ENCODE data around the gene FRMPD4. TPM values are rescaled to one million over a fixed set of nuclear protein-coding genes. Genes with fewer than 3 reads are reported as not detected.

The FRMPD4 gene
- total RNA-seq, 1 donor from 2014 or later: not detected

- no peak for ATAC-seq
Observed at GRCh38 chrX:12307961-12308360, 169.7 kb downstream of the FRMPD4 start.

GRCh38 chrX:12308420-12308819 lies 170.1 kb downstream of the FRMPD4 start:
- ATAC-seq: no peak

- ATAC-seq: no peak
Observed at GRCh38 chrX:12309040-12309743, 170.9 kb downstream of the FRMPD4 start.

DNA sequence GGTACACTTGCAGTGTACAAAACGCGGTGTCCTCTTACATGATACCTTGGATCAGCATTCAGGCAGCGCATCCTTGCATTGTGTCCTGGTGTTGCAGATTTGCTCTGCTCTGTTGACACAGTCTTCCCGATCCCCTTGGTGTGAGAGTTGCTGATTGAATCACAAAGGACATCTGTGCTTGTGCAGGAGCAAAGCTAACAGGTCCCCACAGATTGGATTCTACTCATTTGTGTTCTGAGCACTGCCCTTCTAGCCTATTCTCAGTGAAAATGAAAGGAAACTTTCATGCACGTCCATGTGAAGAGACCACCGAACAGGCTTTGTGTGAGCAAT lies 171.4 kb downstream of the FRMPD4 start:
- no peak for ATAC-seq

DNA sequence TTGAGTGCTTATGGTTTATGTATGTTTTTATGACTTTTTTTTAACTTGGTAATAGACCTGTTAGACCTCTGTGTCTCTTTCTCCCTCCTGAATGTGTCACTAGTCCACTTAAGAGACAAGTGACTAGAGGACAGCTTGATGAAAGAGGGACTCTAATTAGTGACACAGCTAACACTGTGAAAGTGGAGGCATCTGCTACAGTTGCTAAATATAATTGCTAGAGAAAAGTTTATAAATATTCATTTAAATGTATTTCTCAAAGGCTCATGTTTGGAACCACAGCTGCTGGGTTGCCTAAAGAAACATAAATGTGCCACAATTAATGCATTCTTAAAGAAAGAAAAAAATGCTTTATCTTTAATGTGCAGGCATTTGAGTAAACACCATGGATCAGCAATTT lies 176.4 kb downstream of the FRMPD4 start:
- no peak for ATAC-seq

GRCh38 chrX:12315526-12315925 lies 177.3 kb downstream of the FRMPD4 start:
- ATAC-seq: no peak

- ATAC-seq: no peak
Observed at GRCh38 chrX:12319003-12319519, 180.8 kb downstream of the FRMPD4 start.

- ATAC-seq: no peak
Observed at GRCh38 chrX:12319992-12320391, 181.7 kb downstream of the FRMPD4 start.

GRCh38 chrX:12322031-12322430 lies 183.8 kb downstream of the FRMPD4 start:
- ATAC-seq: no peak

- no peak for ATAC-seq
Observed at GRCh38 chrX:12325171-12325570, 186.9 kb downstream of the FRMPD4 start.

DNA sequence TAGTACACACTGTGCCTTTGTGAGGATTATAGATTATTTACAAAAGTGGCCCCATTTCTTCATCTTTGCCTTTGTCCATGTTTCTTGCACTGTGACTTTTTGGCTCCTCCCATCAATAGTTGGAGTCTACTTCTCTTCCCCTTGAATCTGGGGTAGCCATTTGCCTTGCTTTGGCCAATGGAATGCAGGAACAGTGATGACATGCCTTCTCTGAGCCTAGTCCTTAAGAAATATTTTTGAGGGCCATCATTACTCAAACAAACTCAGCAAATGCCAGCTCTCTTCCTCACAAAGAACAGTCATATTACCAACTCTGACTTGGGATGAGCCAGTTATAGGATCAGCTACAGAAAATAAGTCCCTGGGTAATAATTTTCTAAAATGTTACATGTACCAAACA lies 189.6 kb downstream of the FRMPD4 start:
- no peak for ATAC-seq

GRCh38 chrX:12329476-12329875 lies 191.2 kb downstream of the FRMPD4 start:
- no peak for ATAC-seq

DNA sequence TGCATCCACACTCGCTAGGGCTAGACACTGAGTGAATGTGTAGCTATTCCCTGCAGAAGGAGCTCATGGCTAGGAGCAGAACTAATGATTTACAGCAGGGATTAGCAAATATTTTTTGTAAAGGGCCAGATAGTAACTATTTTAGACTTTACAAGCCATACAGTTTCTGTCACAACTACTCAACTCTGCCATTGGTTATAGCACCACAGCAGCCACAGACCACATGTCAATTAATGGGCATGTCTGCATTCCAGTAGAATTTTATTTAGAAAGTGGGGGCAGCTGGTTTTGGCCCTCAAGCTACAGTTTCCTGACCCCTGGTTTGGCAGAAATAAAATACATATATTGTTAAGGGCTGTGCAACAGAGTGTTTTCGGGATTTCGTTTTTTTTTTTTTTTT lies 192.6 kb downstream of the FRMPD4 start:
- no peak for ATAC-seq

DNA sequence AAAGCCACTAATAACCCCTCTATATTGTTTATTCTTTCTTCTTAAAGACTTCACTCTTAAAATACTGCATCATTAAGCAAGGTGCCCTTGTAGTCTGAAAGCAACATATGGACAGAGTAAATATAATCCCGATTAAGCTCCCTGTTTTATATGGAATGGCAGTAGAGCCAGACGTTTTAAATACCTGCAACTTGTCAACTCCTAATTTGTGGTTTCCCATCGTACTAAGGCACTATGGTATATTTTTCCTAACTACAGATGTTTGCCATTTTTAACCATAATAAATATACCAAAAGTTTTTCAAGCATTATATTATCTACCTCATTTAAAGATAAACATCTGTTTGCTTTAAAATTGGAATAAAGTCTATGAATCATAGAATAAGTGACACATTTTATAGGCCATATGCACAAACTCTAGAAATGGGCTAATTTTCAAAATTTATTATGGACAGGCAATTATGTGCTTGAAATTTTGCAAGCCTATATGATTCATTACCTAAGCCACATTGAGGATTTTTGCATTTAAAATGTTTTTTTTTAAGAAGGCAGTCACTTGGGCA lies 194.6 kb downstream of the FRMPD4 start:
- ATAC-seq: no peak

DNA sequence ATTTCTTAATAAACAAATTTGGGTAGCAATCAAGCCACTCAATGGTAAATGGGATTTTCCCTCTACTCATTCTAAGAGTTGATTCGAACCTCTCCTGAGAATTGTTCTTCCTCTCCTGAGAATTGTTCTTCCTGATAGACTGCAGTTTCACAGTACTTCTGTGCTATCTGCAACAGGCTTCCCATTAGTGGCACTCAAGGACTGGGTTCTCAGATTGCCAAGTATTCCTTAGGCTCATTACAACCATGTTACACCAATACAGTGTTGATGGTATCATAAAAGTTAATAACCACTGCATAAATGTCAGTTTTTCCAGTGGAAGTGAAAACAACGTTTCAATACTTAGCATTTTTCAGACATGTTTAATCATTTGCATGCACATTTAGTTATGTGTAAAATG lies 201.6 kb downstream of the FRMPD4 start:
- no peak for ATAC-seq

DNA sequence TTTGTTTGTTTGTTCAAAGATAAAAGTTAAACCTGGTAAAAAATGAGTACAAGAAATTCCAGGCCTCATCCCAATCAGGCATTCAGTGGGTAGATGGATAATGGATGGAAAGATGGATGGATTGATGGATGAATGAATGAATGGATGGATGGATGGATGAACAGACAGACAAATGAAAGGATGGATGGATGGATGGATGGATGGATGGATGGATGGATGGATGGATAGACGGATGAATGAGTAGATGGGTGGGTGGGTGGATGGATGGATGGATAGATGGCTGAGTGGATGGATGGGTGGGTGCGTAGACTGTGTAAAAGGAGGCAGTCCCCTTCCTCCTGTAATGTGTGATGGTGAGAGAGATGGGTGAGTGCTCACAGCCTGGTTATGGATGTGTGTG lies 206.7 kb downstream of the FRMPD4 start:
- ATAC-seq: no peak

DNA sequence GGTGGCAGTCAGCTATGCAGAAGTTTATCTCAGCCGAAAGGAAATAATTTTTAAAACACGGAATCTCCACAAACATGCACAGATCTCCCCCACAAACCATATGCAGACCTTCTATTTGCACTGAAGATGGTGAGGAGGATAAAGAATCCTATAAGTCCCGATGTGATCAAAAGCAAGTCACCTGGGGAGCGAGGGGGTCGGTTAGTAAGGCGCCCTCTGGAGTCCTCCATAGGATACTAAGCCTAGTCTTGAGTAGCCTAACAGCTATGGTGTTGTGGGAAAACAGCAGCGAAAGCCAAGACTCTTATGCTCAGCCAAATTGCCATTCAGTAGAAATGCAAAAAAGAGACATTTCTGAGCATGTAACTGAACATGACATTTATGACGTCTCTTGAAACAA lies 210.9 kb downstream of the FRMPD4 start:
- no peak for ATAC-seq

DNA sequence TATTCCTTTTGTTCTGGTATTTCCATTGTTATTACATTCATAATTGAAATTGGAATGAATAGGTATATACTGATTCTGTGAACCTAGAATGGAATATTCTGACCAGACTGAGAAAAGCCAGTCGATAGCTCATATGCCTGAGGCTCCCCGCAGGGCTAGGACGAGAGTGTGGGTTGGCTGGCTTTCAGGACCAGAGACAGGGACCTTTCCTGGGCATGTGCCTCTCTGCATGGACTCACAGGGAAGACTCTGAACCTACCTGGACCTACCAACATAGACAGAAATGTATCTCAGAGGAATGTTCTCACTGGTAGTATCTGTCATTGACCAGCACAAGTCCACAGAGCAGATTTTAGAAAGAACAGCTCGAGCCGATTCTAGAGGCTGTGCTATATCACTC lies 214.6 kb downstream of the FRMPD4 start:
- no peak for ATAC-seq

DNA sequence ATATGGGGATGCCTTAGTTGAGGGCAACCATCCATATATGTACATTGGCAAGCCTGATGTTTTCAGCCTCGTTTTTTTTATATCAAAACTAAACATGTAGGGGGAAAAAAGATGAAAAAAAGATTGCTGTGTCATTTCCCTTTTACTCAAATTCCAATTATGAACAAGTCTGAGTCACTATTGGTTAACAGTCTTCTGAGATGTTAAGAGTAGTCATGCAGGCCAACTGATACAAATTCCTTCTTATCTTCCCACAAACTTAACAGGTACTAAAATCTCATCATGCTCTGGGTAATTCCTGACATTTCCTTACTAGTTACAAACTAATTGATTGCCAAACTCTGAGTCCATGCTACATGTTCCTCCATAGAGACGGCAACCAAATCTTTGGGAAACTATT lies 222.1 kb downstream of the FRMPD4 start:
- ATAC-seq: no peak

- no peak for ATAC-seq
Observed at GRCh38 chrX:12360986-12361598, 222.8 kb downstream of the FRMPD4 start.

GRCh38 chrX:12363216-12363615 lies 224.9 kb downstream of the FRMPD4 start:
- ATAC-seq: no peak

GRCh38 chrX:12366440-12366839 lies 228.2 kb downstream of the FRMPD4 start:
- no peak for ATAC-seq

DNA sequence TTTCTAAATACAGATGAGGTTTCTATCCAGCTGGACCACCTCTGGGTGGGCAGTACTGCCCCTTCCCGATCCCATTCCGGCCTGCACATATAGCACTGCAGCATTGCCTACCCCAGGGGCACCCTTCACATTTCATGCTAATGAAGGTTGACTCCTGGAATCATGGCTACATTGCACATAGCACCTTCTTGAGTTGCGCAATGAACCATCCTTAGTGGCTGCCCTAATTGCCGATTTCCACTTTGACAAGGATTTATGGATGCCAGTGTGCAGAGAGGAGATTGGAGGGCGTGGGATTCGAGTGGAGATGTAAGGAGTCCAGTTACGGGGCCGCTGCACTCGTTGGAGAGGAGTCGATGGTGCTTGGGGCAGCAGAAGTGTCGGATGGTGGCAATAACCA lies 229.0 kb downstream of the FRMPD4 start:
- ATAC-seq: no peak

DNA sequence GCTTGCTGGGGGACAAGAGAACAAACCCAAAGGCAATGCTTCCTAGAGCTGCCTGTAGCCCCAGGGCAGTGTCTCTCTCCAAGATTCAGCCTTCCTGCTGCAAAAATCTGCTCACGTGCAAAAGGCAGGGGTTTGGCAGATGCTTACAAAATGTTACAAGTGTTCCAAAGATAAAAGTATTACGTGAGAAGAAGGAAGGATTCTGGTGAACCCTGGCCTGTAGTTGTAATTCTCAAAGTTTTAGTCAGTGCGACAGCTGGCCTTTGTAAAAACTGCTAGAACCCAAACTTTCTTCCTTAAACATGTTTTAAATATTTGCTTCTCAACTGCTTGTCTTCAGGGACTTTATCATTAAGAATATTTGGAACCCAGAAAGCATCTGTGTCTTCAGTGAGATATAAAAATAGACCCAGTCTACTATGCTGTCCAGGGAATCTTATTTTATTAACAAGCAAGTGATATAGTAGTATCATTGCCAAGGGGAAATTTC lies 232.3 kb downstream of the FRMPD4 start:
- ATAC-seq: no peak

All from esophagus mucosa (tissue), 1 donor.